ENCODE data around the gene MXRA8.
"Not testable (repeated sequence)": the region's sequence is repeated elsewhere in the genome, so short reads cannot be mapped to it uniquely, and the experiment has no call there.

The MXRA8 gene

DNA sequence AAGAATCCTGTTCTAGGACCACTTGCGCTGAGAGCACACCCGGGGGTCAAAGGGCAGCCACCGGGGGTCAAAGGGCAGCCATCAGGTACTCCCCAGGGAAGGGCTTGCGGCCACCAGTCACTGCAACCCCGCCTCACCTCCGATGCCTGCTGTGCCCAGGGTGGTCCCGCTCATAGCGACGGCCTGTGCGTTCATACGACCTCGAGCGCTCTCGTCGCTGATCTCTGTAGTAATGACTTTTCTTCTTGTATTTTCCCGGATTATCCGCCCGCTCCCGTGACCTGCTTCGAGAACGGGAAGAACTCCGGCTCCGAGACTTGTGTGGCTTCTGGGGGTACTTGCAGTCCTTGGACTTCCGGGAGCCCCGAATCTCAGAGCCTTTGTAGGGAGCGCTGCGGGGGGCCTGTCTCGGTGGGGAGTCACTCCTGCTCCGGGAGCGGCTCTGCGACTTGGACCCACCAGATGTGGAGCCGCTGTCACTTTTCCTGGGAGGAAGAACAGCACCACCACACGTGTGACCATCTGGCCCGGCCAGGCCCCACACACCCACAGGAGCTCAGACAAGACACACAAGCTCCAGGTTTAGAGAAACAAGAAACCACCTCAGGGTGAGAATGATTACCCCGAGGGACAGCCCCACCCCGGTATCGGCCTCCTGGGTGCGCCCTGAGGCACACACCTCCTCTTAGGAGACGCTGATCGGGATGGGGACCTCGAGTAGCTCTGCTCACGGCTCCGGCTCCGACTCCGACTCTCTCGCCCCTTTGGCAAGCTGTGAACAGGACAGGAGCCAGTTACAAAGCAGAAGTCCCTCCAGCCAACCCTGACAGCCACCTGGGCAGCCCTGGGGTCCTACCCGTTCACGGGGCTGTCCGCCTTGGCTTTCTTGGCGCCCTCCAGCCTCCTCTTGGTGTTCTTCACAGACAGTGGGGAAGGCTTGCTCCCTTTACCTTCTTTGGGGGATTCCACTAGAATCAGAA, 29.0 kb upstream of the MXRA8 start:
- H3K23ac ChIP-seq (ENCODE audit: low read length), result no peak overlapping the region
- H3K27ac ChIP-seq (ENCODE audit: low read depth, low read length), result no peak overlapping the region
- no peak overlapping the region for H3K4ac ChIP-seq (ENCODE audit: low read depth, low read length)
- H3K4me3 ChIP-seq (ENCODE audit: low read length), result no peak overlapping the region
- peaks cover 1% of the 10 kb centered on the region for H3K79me1 ChIP-seq (ENCODE audit: low read length)
- H3K36me3 ChIP-seq (ENCODE audit: control insufficient read depth, insufficient read depth, low read length), result peaks cover 21% of the 10 kb centered on the region
- DNase-seq, result no peak
- H4K8ac ChIP-seq (ENCODE audit: low read depth, low read length), result no peak overlapping the region
- no CpG with 5 or more reads among the region's 50 CpGs for WGBS (ENCODE audit: extremely low coverage, insufficient coverage, low lambda C conversion rate)
- no peak overlapping the region for H3K56ac ChIP-seq (ENCODE audit: low read length)
- H2BK15ac ChIP-seq (replicated peaks; ENCODE audit: low read depth), result no peak overlapping the region
- H3K4me2 ChIP-seq (ENCODE audit: low read length), result no peak overlapping the region
- H3K27me3 ChIP-seq (ENCODE audit: insufficient read depth, low read length, poor library complexity), result no peaks in the 10 kb centered on the region
- no peak overlapping the region for H2BK5ac ChIP-seq (ENCODE audit: low read length)
- H2BK120ac ChIP-seq (ENCODE audit: low read depth, low read length), result no peak overlapping the region
- no peak overlapping the region for H4K5ac ChIP-seq (ENCODE audit: low read length)
- H3K79me2 ChIP-seq (ENCODE audit: control insufficient read depth, insufficient read depth, low read length), result no peaks in the 10 kb centered on the region
- H3K18ac ChIP-seq (ENCODE audit: low read length), result no peak overlapping the region
- no peak overlapping the region for H3K9ac ChIP-seq (ENCODE audit: low read length)
- H3K4me1 ChIP-seq (ENCODE audit: control insufficient read depth, low read depth, low read length), result no peaks in the 10 kb centered on the region
- H2AK5ac ChIP-seq (ENCODE audit: low read length), result no peak overlapping the region

DNA sequence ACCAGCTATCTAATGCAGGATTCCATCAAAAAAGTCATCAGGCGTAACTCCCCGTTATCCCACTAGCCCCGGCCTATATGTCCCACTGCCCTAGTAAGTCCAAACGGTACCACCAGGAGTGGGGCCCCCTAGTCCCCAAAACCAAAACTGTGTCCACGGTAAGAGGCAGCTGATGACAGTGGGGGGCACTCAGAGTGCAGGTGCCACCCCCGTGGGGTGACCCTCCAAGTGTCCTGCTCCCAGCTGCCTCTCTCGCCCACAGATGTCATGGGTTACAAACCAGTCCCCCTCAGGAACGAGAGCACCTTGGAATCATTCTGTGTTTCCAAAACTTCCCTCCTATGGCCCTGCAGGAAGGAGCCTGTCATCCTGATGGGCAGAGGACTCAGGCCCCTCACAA, 27.6 kb upstream of the MXRA8 start:
- H3K79me1 ChIP-seq (ENCODE audit: low read length), result peaks cover 2% of the 10 kb centered on the region
- no peak overlapping the region for H3K9ac ChIP-seq (ENCODE audit: low read length)
- H3K36me3 ChIP-seq (ENCODE audit: control insufficient read depth, insufficient read depth, low read length), result peaks cover 17% of the 10 kb centered on the region
- no peak overlapping the region for H2AK5ac ChIP-seq (ENCODE audit: low read length)
- H3K27ac ChIP-seq (ENCODE audit: low read depth, low read length), result no peak overlapping the region
- H4K8ac ChIP-seq (ENCODE audit: low read depth, low read length), result no peak overlapping the region
- H3K4ac ChIP-seq (ENCODE audit: low read depth, low read length), result no peak overlapping the region
- no peaks in the 10 kb centered on the region for H3K4me1 ChIP-seq (ENCODE audit: control insufficient read depth, low read depth, low read length)
- no peak overlapping the region for H4K5ac ChIP-seq (ENCODE audit: low read length)
- no peak overlapping the region for H2BK15ac ChIP-seq (replicated peaks; ENCODE audit: low read depth)
- no peak overlapping the region for H3K4me2 ChIP-seq (ENCODE audit: low read length)
- no peak overlapping the region for H3K18ac ChIP-seq (ENCODE audit: low read length)
- DNase-seq, result no peak
- no peak overlapping the region for H2BK120ac ChIP-seq (ENCODE audit: low read depth, low read length)
- H3K4me3 ChIP-seq (ENCODE audit: low read length), result no peak overlapping the region
- H2BK5ac ChIP-seq (ENCODE audit: low read length), result no peak overlapping the region
- H3K27me3 ChIP-seq (ENCODE audit: insufficient read depth, low read length, poor library complexity), result no peaks in the 10 kb centered on the region
- no CpG with 5 or more reads among the region's 8 CpGs for WGBS (ENCODE audit: extremely low coverage, insufficient coverage, low lambda C conversion rate)
- no peak overlapping the region for H3K56ac ChIP-seq (ENCODE audit: low read length)
- no peak overlapping the region for H3K23ac ChIP-seq (ENCODE audit: low read length)
- H3K79me2 ChIP-seq (ENCODE audit: control insufficient read depth, insufficient read depth, low read length), result no peaks in the 10 kb centered on the region

DNA sequence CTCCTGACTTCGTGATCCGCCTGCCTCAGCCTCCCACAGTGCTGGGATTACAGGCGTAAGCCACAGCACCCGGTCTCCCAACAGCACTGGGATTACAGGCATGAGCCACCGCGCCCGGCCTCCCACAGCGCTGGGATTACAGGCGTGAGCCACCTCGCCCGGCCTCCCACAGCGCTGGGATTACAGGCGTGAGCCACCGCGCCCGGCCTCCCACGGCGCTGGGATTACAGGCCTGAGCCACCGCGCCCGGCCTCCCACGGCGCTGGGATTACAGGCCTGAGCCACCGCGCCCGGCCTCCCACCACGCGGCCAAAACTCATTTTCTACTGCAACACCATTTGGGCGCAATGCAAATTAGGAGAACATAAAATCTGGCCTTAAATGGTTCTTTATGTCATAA, 27.0 kb upstream of the MXRA8 start:
- not testable (repeated sequence) for H3K27ac ChIP-seq (ENCODE audit: low read depth, low read length); H3K79me1 ChIP-seq (ENCODE audit: low read length); H3K4ac ChIP-seq (ENCODE audit: low read depth, low read length); H2BK15ac ChIP-seq (replicated peaks; ENCODE audit: low read depth); H3K9ac ChIP-seq (ENCODE audit: low read length); H3K23ac ChIP-seq (ENCODE audit: low read length); H2BK120ac ChIP-seq (ENCODE audit: low read depth, low read length); H3K79me2 ChIP-seq (ENCODE audit: control insufficient read depth, insufficient read depth, low read length); H2AK5ac ChIP-seq (ENCODE audit: low read length); H3K18ac ChIP-seq (ENCODE audit: low read length); H3K27me3 ChIP-seq (ENCODE audit: insufficient read depth, low read length, poor library complexity); H3K56ac ChIP-seq (ENCODE audit: low read length); H3K4me3 ChIP-seq (ENCODE audit: low read length); DNase-seq; H2BK5ac ChIP-seq (ENCODE audit: low read length); H3K4me2 ChIP-seq (ENCODE audit: low read length); H3K4me1 ChIP-seq (ENCODE audit: control insufficient read depth, low read depth, low read length); H4K5ac ChIP-seq (ENCODE audit: low read length); H4K8ac ChIP-seq (ENCODE audit: low read depth, low read length)
- peaks cover 17% of the 10 kb centered on the region for H3K36me3 ChIP-seq (ENCODE audit: control insufficient read depth, insufficient read depth, low read length)
- no CpG with 5 or more reads among the region's 29 CpGs for WGBS (ENCODE audit: extremely low coverage, insufficient coverage, low lambda C conversion rate)

DNA sequence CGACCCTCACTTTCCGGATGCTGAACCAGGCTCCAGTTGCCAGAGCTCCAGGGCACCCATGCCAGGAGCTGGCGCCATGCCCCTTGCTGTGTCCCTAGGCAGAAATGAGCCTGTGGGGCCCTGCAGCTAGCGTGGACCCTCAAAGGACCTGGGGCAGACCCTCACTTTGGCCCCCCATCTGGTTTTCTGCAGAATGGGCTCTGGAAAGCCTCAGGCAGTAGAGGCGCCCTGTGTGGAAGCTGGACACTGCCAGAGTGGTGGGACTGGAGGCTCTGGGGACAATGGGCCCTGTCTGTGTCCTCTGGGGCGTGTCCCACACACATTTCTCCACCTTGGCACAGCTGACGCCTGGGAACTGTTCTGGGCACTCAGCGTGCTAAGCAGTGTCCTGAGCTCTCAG, 22.9 kb upstream of the MXRA8 start:
- H3K23ac ChIP-seq (ENCODE audit: low read length), result no peak overlapping the region
- H2BK15ac ChIP-seq (replicated peaks; ENCODE audit: low read depth), result no peak overlapping the region
- H3K18ac ChIP-seq (ENCODE audit: low read length), result no peak overlapping the region
- no peak overlapping the region for H2BK5ac ChIP-seq (ENCODE audit: low read length)
- H3K4ac ChIP-seq (ENCODE audit: low read depth, low read length), result no peak overlapping the region
- WGBS (ENCODE audit: extremely low coverage, insufficient coverage, low lambda C conversion rate), result no CpG with 5 or more reads among the region's 8 CpGs
- no peak overlapping the region for H3K27ac ChIP-seq (ENCODE audit: low read depth, low read length)
- H4K8ac ChIP-seq (ENCODE audit: low read depth, low read length), result no peak overlapping the region
- H3K4me3 ChIP-seq (ENCODE audit: low read length), result no peak overlapping the region
- no peaks in the 10 kb centered on the region for H3K79me2 ChIP-seq (ENCODE audit: control insufficient read depth, insufficient read depth, low read length)
- no peaks in the 10 kb centered on the region for H3K27me3 ChIP-seq (ENCODE audit: insufficient read depth, low read length, poor library complexity)
- H4K5ac ChIP-seq (ENCODE audit: low read length), result no peak overlapping the region
- no peak overlapping the region for H3K9ac ChIP-seq (ENCODE audit: low read length)
- peaks cover 2% of the 10 kb centered on the region for H3K36me3 ChIP-seq (ENCODE audit: control insufficient read depth, insufficient read depth, low read length)
- H3K79me1 ChIP-seq (ENCODE audit: low read length), result peaks cover 2% of the 10 kb centered on the region
- no peak overlapping the region for H3K4me2 ChIP-seq (ENCODE audit: low read length)
- no peak overlapping the region for H2AK5ac ChIP-seq (ENCODE audit: low read length)
- H3K4me1 ChIP-seq (ENCODE audit: control insufficient read depth, low read depth, low read length), result no peaks in the 10 kb centered on the region
- no peak overlapping the region for H2BK120ac ChIP-seq (ENCODE audit: low read depth, low read length)
- no peak overlapping the region for H3K56ac ChIP-seq (ENCODE audit: low read length)
- DNase-seq, result no peak

DNA sequence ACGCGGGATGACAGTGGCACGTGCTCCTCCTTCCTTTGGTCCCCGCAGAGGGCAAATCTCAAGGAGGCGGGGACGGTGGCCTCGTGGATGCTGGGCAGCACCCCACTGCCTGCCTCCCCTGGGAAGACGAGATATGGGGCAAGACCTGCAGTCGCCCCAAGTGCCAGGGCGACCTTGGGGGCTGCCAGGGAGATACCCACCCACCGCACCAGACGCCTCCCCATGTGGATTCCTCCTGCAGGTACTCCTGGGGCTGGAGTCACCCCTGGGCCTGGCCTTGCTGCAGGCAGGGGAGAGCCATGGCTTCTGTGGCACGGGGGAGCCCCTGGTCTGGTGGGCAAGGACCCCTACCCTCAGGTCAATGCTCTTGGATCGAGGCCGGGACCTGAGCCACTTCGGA, 22.5 kb upstream of the MXRA8 start:
- Histone ChIP-seq H3K4me3 (ENCODE audit: low read length) (no peak overlapping the region), H3K56ac (ENCODE audit: low read length) (no peak overlapping the region), H3K27me3 (ENCODE audit: insufficient read depth, low read length, poor library complexity) (no peaks in the 10 kb centered on the region), H3K4me2 (ENCODE audit: low read length) (no peak overlapping the region), H3K4me1 (ENCODE audit: control insufficient read depth, low read depth, low read length) (no peaks in the 10 kb centered on the region), H3K79me2 (ENCODE audit: control insufficient read depth, insufficient read depth, low read length) (no peaks in the 10 kb centered on the region), H3K4ac (ENCODE audit: low read depth, low read length) (no peak overlapping the region), H3K9ac (ENCODE audit: low read length) (no peak overlapping the region), H2BK15ac (replicated peaks; ENCODE audit: low read depth) (no peak overlapping the region), H3K27ac (ENCODE audit: low read depth, low read length) (no peak overlapping the region), H2BK5ac (ENCODE audit: low read length) (no peak overlapping the region), H3K79me1 (ENCODE audit: low read length) (peaks cover 2% of the 10 kb centered on the region), H4K8ac (ENCODE audit: low read depth, low read length) (no peak overlapping the region), H3K18ac (ENCODE audit: low read length) (no peak overlapping the region), H2AK5ac (ENCODE audit: low read length) (no peak overlapping the region), H3K36me3 (ENCODE audit: control insufficient read depth, insufficient read depth, low read length) (no peaks in the 10 kb centered on the region), H2BK120ac (ENCODE audit: low read depth, low read length) (no peak overlapping the region), H3K23ac (ENCODE audit: low read length) (no peak overlapping the region), H4K5ac (ENCODE audit: low read length) (no peak overlapping the region)
- WGBS (ENCODE audit: extremely low coverage, insufficient coverage, low lambda C conversion rate), result no CpG with 5 or more reads among the region's 16 CpGs
- no peak for DNase-seq

Measured in mesendoderm (in vitro differentiated cells).